Endodermal cell (in vitro differentiated cells): Measurements from ENCODE around the gene OR4M1. TPM values are rescaled to one million over a fixed set of nuclear protein-coding genes. Genes with fewer than 3 reads are reported as not detected.
"Not testable (repeated sequence)": the region's sequence is repeated elsewhere in the genome, so short reads cannot be mapped to it uniquely, and the experiment has no call there.

Experiments
- DNase-seq: peaks from one replicate; pipeline ENCODE4 v3.0.0-alpha.2; 2017
- H3K27ac ChIP-seq: 2 replicates; pipeline ENCODE4 v1.5.1; 2013; ENCODE audit warnings: mild to moderate bottlenecking, low read depth, low read length, moderate library complexity
- H3K27me3 ChIP-seq: 2 replicates; pipeline ENCODE4 v1.6.1; 2013; ENCODE audit warnings: mild to moderate bottlenecking, low read length, moderate library complexity; ENCODE audit not compliant: insufficient read depth, control insufficient read depth, poor library complexity, severe bottlenecking
- H3K36me3 ChIP-seq: 2 replicates; pipeline ENCODE4 v1.7.0; 2013; ENCODE audit warnings: mild to moderate bottlenecking, low read length, moderate library complexity; ENCODE audit not compliant: control insufficient read depth, insufficient read depth
- H3K4me1 ChIP-seq: one replicate; pipeline ENCODE4 v1.7.0; 2013; ENCODE audit warnings: low read length; ENCODE audit not compliant: control insufficient read depth, insufficient read depth
- H3K4me3 ChIP-seq: 2 replicates; pipeline ENCODE4 v1.5.1; 2013; ENCODE audit warnings: mild to moderate bottlenecking, low read length, moderate library complexity
- H3K9ac ChIP-seq: 2 replicates; pipeline ENCODE4 v1.6.1; 2013; ENCODE audit warnings: mild to moderate bottlenecking, low read length, moderate library complexity; ENCODE audit not compliant: poor library complexity, severe bottlenecking; ENCODE audit errors: extremely low read depth
- H3K9me3 ChIP-seq: 2 replicates; pipeline ENCODE4 v1.6.1; 2013; ENCODE audit warnings: mild to moderate bottlenecking, low read length, moderate library complexity; ENCODE audit not compliant: control insufficient read depth
- H3K27ac Mint-ChIP-seq: 2 replicates; pipeline ENCODE4 v1.8.0; 2020; ENCODE audit warnings: mixed read lengths
- H3K27me3 Mint-ChIP-seq: 2 replicates; pipeline ENCODE4 v1.8.0; 2021; ENCODE audit warnings: mild to moderate bottlenecking, mixed read lengths; ENCODE audit not compliant: insufficient read depth
- H3K36me3 Mint-ChIP-seq: 2 replicates; pipeline ENCODE4 v1.8.0; 2020; ENCODE audit warnings: low read depth, mixed read lengths
- H3K4me1 Mint-ChIP-seq: 2 replicates; pipeline ENCODE4 v1.8.0; 2020; ENCODE audit warnings: mixed read lengths
- H3K4me3 Mint-ChIP-seq: 2 replicates; pipeline ENCODE4 v1.8.0; 2020; ENCODE audit warnings: mild to moderate bottlenecking, moderate library complexity, mixed read lengths
- H3K9me3 Mint-ChIP-seq: 2 replicates; pipeline ENCODE4 v1.8.0; 2020; ENCODE audit warnings: mild to moderate bottlenecking, mixed read lengths
- CTCF ChIP-seq: fragments of 200-600 bp; sonication (generic); conservative IDR thresholded peaks from 2 replicates; pipeline ENCODE4 v1.5.0; 2021; ENCODE audit warnings: antibody characterized with exemption, mild to moderate bottlenecking
- WGBS, 2 experiments: methylation state at CpG; one replicate each; pipeline versions ENCODE4 v1.1.5 to v1.1.7; 2013; ENCODE audit warnings: missing lambda C conversion rate in 2 of 2, mixed read lengths in 1 of 2; ENCODE audit not compliant: insufficient coverage in 1 of 2, insufficient read length in 1 of 2; 5-methylcytosine and 5-hydroxymethylcytosine counted together
- total RNA-seq, 2 donors: library from RNA; stranded (reverse); fragmentation: NEBNext Ultra II Directional in 1 of 2; extraction: Animal tissue kit (Norgen Biotek cat#: 25700) in 1 of 2; gene quantifications; 2 replicates in 1 of 2; 3 replicates in 1 of 2; pipeline ENCODE4 v1.2.1, GENCODE V29; 2021

OR4M1 gene
- total RNA-seq, 2 donors from 2014 or later = not detected

GRCh38 chr14:19743256-19743655, 30.0 kb upstream of the OR4M1 start, which contains the start of gene OR4Q3:
Gene OR4Q3 (plus strand): TSS chr14:19743571.
- no peak for DNase-seq
- Mint-ChIP-seq H3K36me3 (no peaks in the 10 kb centered on the region), H3K9me3 (peaks cover 64% of the 10 kb centered on the region), H3K27me3 (no peaks in the 10 kb centered on the region), H3K4me3 (no peak within 1 kb of the TSS), H3K4me1 (no peaks in the 10 kb centered on the region), H3K27ac (no peak within 1 kb of the TSS)
- H3K9ac ChIP-seq = no peak within 1 kb of the TSS
- no peaks in the 10 kb centered on the region for H3K27me3 ChIP-seq
- peaks cover 88% of the 10 kb centered on the region for H3K9me3 ChIP-seq
- H3K4me3 ChIP-seq = no peak within 1 kb of the TSS
- no peaks in the 10 kb centered on the region for H3K4me1 ChIP-seq
- TF ChIP-seq CTCF = no peak
- no peak within 1 kb of the TSS for H3K27ac ChIP-seq
- WGBS, 2 experiments = 77% methylated on average over 1 of the region's 1 CpG; no CpG with 5 or more reads in 1 of the 2 experiments
- H3K36me3 ChIP-seq = no peaks in the 10 kb centered on the region

GRCh38 chr14:19752316-19752715, 21.0 kb upstream of the OR4M1 start:
- H3K36me3 ChIP-seq, H3K4me1 Mint-ChIP-seq, H3K27me3 Mint-ChIP-seq, H3K4me1 ChIP-seq, H3K4me3 ChIP-seq, H3K36me3 Mint-ChIP-seq, H3K27ac ChIP-seq, H3K4me3 Mint-ChIP-seq, H3K27me3 ChIP-seq, H3K9ac ChIP-seq, DNase-seq, H3K27ac Mint-ChIP-seq: not testable (repeated sequence)
- peaks cover 33% of the 10 kb centered on the region for H3K9me3 Mint-ChIP-seq
- H3K9me3 ChIP-seq = peaks cover 91% of the 10 kb centered on the region

GRCh38 chr14:19754172-19754571, 19.1 kb upstream of the OR4M1 start:
- H3K27ac ChIP-seq = no peak overlapping the region
- no peak for TF ChIP-seq CTCF
- no peaks in the 10 kb centered on the region for H3K4me1 ChIP-seq
- WGBS, 2 experiments = 43% methylated on average over 2 of the region's 2 CpGs; no CpG with 5 or more reads in 1 of the 2 experiments
- DNase-seq = no peak
- H3K4me3 ChIP-seq = no peak overlapping the region
- H3K9ac ChIP-seq = no peak overlapping the region
- Mint-ChIP-seq H3K9me3 (peaks cover 39% of the 10 kb centered on the region), H3K27ac (no peak overlapping the region), H3K36me3 (no peaks in the 10 kb centered on the region), H3K4me3 (no peak overlapping the region), H3K4me1 (no peaks in the 10 kb centered on the region), H3K27me3 (no peaks in the 10 kb centered on the region)
- no peaks in the 10 kb centered on the region for H3K27me3 ChIP-seq
- H3K9me3 ChIP-seq = peaks cover 85% of the 10 kb centered on the region
- no peaks in the 10 kb centered on the region for H3K36me3 ChIP-seq

- H3K9me3 ChIP-seq = peaks cover 83% of the 10 kb centered on the region
- H3K36me3 ChIP-seq, H3K27ac ChIP-seq, H3K36me3 Mint-ChIP-seq, H3K4me1 ChIP-seq, H3K27me3 ChIP-seq, H3K4me3 ChIP-seq, H3K27ac Mint-ChIP-seq, DNase-seq, H3K27me3 Mint-ChIP-seq, H3K4me1 Mint-ChIP-seq, H3K9ac ChIP-seq, H3K4me3 Mint-ChIP-seq: not testable (repeated sequence)
- WGBS, 2 experiments = 60 to 62% methylated on average over 3 of the region's 3 CpGs
- H3K9me3 Mint-ChIP-seq = peaks cover 95% of the 10 kb centered on the region
These were observed 1.8 kb upstream of the OR4M1 start for GRCh38 chr14:19771491-19771890.
